Stomach (tissue), 4 donors: ENCODE data around the gene ULK4.

Source experiments
- EP300 ChIP-seq: sonication (generic); formaldehyde crosslinking; IDR thresholded peaks from one replicate; pipeline ENCODE4 v1.6.1; 2017; ENCODE audit warnings: antibody characterized with exemption
- POLR2A ChIP-seq, 4 donors: fragments of 450-650 bp; IDR thresholded peaks; one replicate each; pipeline ENCODE4 v1.6.1; 2016; ENCODE audit warnings: antibody characterized with exemption in 4 of 4, control low read depth in 2 of 4, mild to moderate bottlenecking in 1 of 4, moderate library complexity in 1 of 4
- POLR2AphosphoS5 ChIP-seq, 3 donors: sonication (generic); formaldehyde crosslinking; IDR thresholded peaks; one replicate each; pipeline ENCODE4 v1.6.1; 2016; ENCODE audit warnings: antibody characterized with exemption in 3 of 3
- TF ChIP-seq, protein P1 (sequence below), 7 experiments: fragments of 450-650 bp in 4 of 7; fragments of 200-600 bp in 3 of 7; sonication (generic) in 3 of 7; IDR thresholded peaks; one replicate each; pipeline ENCODE4 v1.5.1; 2016 to 2019; ENCODE audit warnings: antibody characterized with exemption in 7 of 7, control low read depth in 2 of 7, mild to moderate bottlenecking in 1 of 7

DNA sequence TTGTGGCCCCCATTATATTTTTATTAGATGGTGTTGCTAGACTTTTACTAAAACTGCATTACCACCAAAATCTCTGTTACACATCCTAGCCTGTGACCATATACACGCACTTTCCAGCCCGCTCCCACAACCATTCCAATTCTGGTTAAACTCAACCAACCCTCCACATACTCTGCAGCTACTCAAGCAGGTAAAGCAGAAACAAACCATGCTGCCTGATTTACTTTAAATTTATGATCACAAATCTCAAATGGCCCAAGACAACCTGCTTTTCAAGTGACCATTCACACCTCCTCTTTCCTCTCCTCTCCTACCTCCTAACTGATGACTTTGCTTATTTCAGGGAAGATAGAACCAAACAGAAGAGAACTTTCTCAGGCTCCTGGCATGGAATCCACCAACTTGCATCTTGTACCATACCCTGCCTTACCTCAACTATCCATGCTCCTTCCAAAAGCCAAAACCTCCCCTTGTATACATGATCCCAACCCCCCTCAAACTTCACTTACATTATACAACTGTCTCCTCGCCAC, 18.5 kb downstream of the ULK4 start:
- TF ChIP-seq POLR2AphosphoS5 (IDR thresholded peaks at IDR 0.05) (no peak), POLR2A (IDR thresholded peaks at IDR 0.05) (no peak), EP300 (no peak)
- TF ChIP-seq, protein P1, sequence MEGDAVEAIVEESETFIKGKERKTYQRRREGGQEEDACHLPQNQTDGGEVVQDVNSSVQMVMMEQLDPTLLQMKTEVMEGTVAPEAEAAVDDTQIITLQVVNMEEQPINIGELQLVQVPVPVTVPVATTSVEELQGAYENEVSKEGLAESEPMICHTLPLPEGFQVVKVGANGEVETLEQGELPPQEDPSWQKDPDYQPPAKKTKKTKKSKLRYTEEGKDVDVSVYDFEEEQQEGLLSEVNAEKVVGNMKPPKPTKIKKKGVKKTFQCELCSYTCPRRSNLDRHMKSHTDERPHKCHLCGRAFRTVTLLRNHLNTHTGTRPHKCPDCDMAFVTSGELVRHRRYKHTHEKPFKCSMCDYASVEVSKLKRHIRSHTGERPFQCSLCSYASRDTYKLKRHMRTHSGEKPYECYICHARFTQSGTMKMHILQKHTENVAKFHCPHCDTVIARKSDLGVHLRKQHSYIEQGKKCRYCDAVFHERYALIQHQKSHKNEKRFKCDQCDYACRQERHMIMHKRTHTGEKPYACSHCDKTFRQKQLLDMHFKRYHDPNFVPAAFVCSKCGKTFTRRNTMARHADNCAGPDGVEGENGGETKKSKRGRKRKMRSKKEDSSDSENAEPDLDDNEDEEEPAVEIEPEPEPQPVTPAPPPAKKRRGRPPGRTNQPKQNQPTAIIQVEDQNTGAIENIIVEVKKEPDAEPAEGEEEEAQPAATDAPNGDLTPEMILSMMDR (IDR thresholded peaks at IDR 0.05), result no peak
